A549 (cell line): ENCODE results near the gene LRRC2. TPM values are rescaled to one million over a fixed set of nuclear protein-coding genes. Genes with fewer than 3 reads are reported as not detected.

Experiments
- ATAC-seq, 2 experiments: fragments of 200-7000 bp in 1 of 2; fragments of >200 bp in 1 of 2; cut with Nextera tagmentation in 1 of 2; cut with Tn5 transposase in 1 of 2; 3 replicates each; pipeline versions ENCODE4 v1.8.0 to v1.9.1; 2018 to 2020; ENCODE audit warnings: mild to moderate bottlenecking in 1 of 2, moderate library complexity in 1 of 2
- CTCF ChIA-PET: fragments of 300-600 bp; sonication (Branson Sonifier 250); formaldehyde crosslinking; extraction: SDS; loops from one replicate; lab custom pipeline; 2021; ENCODE audit warnings: antibody characterized with exemption, inconsistent platforms; lab: Yijun Ruan, JAX
- POLR2A ChIA-PET: fragments of 350-600 bp; formaldehyde crosslinking; extraction: SDS; loops from one replicate; lab custom pipeline; 2021; ENCODE audit warnings: antibody characterized with exemption, inconsistent platforms; lab: Yijun Ruan, JAX
- DNase-seq, 2 experiments: peaks; one replicate each; pipeline versions ENCODE4 v3.0.0 to v3.0.0-alpha.2; 2011 to 2016; ENCODE audit warnings: low read depth in 1 of 2, low spot score in 1 of 2
- FAIRE-seq: peaks from 2 replicates; lab custom pipeline; 2011; peaks lifted over from hg19 to GRCh38; lab: Jason Lieb, UNC
- H3K27ac ChIP-seq, 2 experiments: fragments of >200 bp; sonication (Bioruptor Twin); formaldehyde crosslinking; 3 replicates each; pipeline ENCODE4 v1.5.1; 2016 to 2017
- H3K4me1 ChIP-seq: fragments of >200 bp; sonication (Bioruptor Twin); formaldehyde crosslinking; 3 replicates; pipeline ENCODE4 v1.6.1; 2016
- H3K4me2 ChIP-seq: fragments of >200 bp; sonication (Bioruptor Twin); formaldehyde crosslinking; 3 replicates; pipeline ENCODE4 v1.6.1; 2016
- H3K4me3 ChIP-seq: fragments of >200 bp; sonication (Bioruptor Twin); formaldehyde crosslinking; 3 replicates; pipeline ENCODE4 v1.5.1; 2016
- H3K9me3 ChIP-seq: fragments of >200 bp; sonication (Bioruptor Twin); formaldehyde crosslinking; 3 replicates; pipeline ENCODE4 v1.6.1; 2016
- CBX2 ChIP-seq: fragments of 200-600 bp; sonication (generic); IDR thresholded peaks from 2 replicates; pipeline ENCODE4 v1.6.1; 2016; ENCODE audit warnings: low read depth, mild to moderate bottlenecking, borderline replicate concordance
- CBX8 ChIP-seq: fragments of 200-600 bp; sonication (generic); IDR thresholded peaks from 2 replicates; pipeline ENCODE4 v1.6.1; 2016
- CHD2 ChIP-seq: fragments of 150-350 bp; IDR thresholded peaks from 2 replicates; pipeline ENCODE4 v1.6.1; 2014; ENCODE audit warnings: low read length; ENCODE audit not compliant: partially characterized antibody
- E2F6 ChIP-seq: IDR thresholded peaks from 2 replicates; pipeline ENCODE4 v1.6.1; 2012; ENCODE audit warnings: low read depth, borderline replicate concordance
- EHMT2 ChIP-seq: fragments of 200-600 bp; sonication (generic); IDR thresholded peaks from 2 replicates; pipeline ENCODE4 v1.6.1; 2016; ENCODE audit warnings: antibody characterized with exemption, low read depth, mild to moderate bottlenecking, moderate library complexity
- ELK1 ChIP-seq: fragments of 150-350 bp; IDR thresholded peaks from 2 replicates; pipeline ENCODE4 v1.6.1; 2014; ENCODE audit warnings: low read depth, mild to moderate bottlenecking, low read length
- ESRRA ChIP-seq: fragments of 150-350 bp; IDR thresholded peaks from 2 replicates; pipeline ENCODE4 v1.6.1; 2014; ENCODE audit warnings: mild to moderate bottlenecking, low read length, borderline replicate concordance
- FOSB ChIP-seq: fragments of 250-450 bp; sonication (Bioruptor Pico); IDR thresholded peaks from 2 replicates; pipeline ENCODE4 v1.5.0; 2020; ENCODE audit warnings: mild to moderate bottlenecking, moderate library complexity
- HEYL ChIP-seq: fragments of 250-450 bp; sonication (Bioruptor Pico); IDR thresholded peaks from 2 replicates; pipeline ENCODE4 v1.8.0; 2021; ENCODE audit warnings: mild to moderate bottlenecking, moderate library complexity
- HMGXB4 ChIP-seq: fragments of 250-450 bp; sonication (Bioruptor Pico); IDR thresholded peaks from 2 replicates; pipeline ENCODE4 v1.5.0; 2021; ENCODE audit warnings: mild to moderate bottlenecking, moderate library complexity, borderline replicate concordance
- HOXA7 ChIP-seq: fragments of 250-450 bp; sonication (Bioruptor Pico); IDR thresholded peaks from 2 replicates; pipeline ENCODE4 v1.5.0; 2020; ENCODE audit warnings: mild to moderate bottlenecking, moderate library complexity
- HOXB5 ChIP-seq: fragments of 250-450 bp; sonication (Bioruptor Pico); IDR thresholded peaks from 2 replicates; pipeline ENCODE4 v1.5.0; 2020; ENCODE audit warnings: mild to moderate bottlenecking, moderate library complexity
- JUN ChIP-seq, 2 experiments: fragments of >200 bp; sonication (Bioruptor Twin); formaldehyde crosslinking; IDR thresholded peaks; 2 replicates in 1 of 2; 3 replicates in 1 of 2; pipeline ENCODE4 v1.6.1; 2016 to 2017
- MYC ChIP-seq: IDR thresholded peaks from 2 replicates; pipeline ENCODE4 v1.6.1; 2012; ENCODE audit warnings: mild to moderate bottlenecking, inconsistent platforms, low read length, improper control_type of control experiment, borderline replicate concordance
- NFE2L2 ChIP-seq: fragments of 150-350 bp; conservative IDR thresholded peaks from 2 replicates; pipeline ENCODE4 v1.6.1; 2014; ENCODE audit warnings: low read length
- PHF8 ChIP-seq: fragments of 200-600 bp; sonication (generic); IDR thresholded peaks from 2 replicates; pipeline ENCODE4 v1.6.1; 2016; ENCODE audit warnings: low read depth, mild to moderate bottlenecking, antibody characterized with exemption, moderate library complexity, borderline replicate concordance
- POLR2A ChIP-seq: IDR thresholded peaks from 2 replicates; pipeline ENCODE4 v1.6.1; 2012; ENCODE audit warnings: mild to moderate bottlenecking, low read length
- REST ChIP-seq: fragments of 200-600 bp; sonication (generic); IDR thresholded peaks from 2 replicates; pipeline ENCODE4 v1.6.1; 2016; ENCODE audit warnings: antibody characterized with exemption, mild to moderate bottlenecking, moderate library complexity
- SMC3 ChIP-seq: fragments of >200 bp; sonication (Bioruptor Twin); formaldehyde crosslinking; IDR thresholded peaks from 3 replicates; pipeline ENCODE4 v1.6.1; 2018; ENCODE audit warnings: inconsistent platforms
- SREBF2 ChIP-seq: fragments of 450-650 bp; IDR thresholded peaks from 2 replicates; pipeline ENCODE4 v1.6.1; 2014; ENCODE audit warnings: mild to moderate bottlenecking, moderate library complexity
- ZNF302 ChIP-seq: fragments of 250-450 bp; sonication (Bioruptor Pico); IDR thresholded peaks from 2 replicates; pipeline ENCODE4 v1.9.0; 2021; ENCODE audit warnings: inconsistent platforms, mild to moderate bottlenecking, moderate library complexity
- WGBS: methylation state at CpG from one replicate; pipeline ENCODE4 v1.1.6; 2017; ENCODE audit errors: missing lambda C conversion rate; 5-methylcytosine and 5-hydroxymethylcytosine counted together
- polyA plus RNA-seq, 4 experiments: library from polyadenylated mRNA; depleted of rRNA in 3 of 4; stranded (reverse); fragments of >200 nt; fragmentation: RNase III in 1 of 4; extraction: RNeasy Plus Mini Kit Qiagen cat#74134 plus additional on column Dnase treatment in 1 of 4; gene quantifications; 2 replicates in 3 of 4; 3 replicates in 1 of 4; pipeline ENCODE4 v1.2.3, GENCODE V29; 2011 to 2017

The LRRC2 gene
- polyA plus RNA-seq, 2 of the 4 experiments (the other 2 are of a cell fraction), result not detected

- DNase-seq (no peak), FAIRE-seq (no peak), ATAC-seq (no peak)
- Histone ChIP-seq H3K27ac (no peak overlapping the region), H3K4me1 (no peaks in the 10 kb centered on the region), H3K4me3 (no peak overlapping the region)
- WGBS, result 73% methylated on average over 8 of the region's 8 CpGs
- CTCF ChIA-PET, result no interaction called here
- TF ChIP-seq E2F6 (no peak), FOSB (no peak), MYC (no peak), HOXB5 (no peak), HOXA7 (CRISPR knock-in tag) (no peak), ESRRA (no peak), HEYL (CRISPR knock-in tag) (no peak), SREBF2 (no peak), CHD2 (no peak)
- TF ChIP-seq, all 56 proteins: peak for 0
- no peaks in the 10 kb centered on the region for H3K9me3 ChIP-seq
- H3K4me2 ChIP-seq, result no peak overlapping the region
- POLR2A ChIA-PET, result no interaction called here
These were observed 29.8 kb upstream of the LRRC2 start for GRCh38 chr3:46595819-46596314.

GRCh38 chr3:46594723-46595122, 28.6 kb upstream of the LRRC2 start:
- 51% methylated on average over 4 of the region's 4 CpGs for WGBS

More at GRCh38 chr3:46594723-46595122, 28.6 kb upstream of the LRRC2 start:
- H3K4me2 ChIP-seq, result no peak overlapping the region
- DNase-seq, result no peak
- no peak for TF ChIP-seq ZNF302 (CRISPR knock-in tag)
- no peak for TF ChIP-seq HMGXB4 (CRISPR knock-in tag)
- no peak for TF ChIP-seq POLR2A
- TF ChIP-seq HOXA7 (CRISPR knock-in tag), result no peak
- no peak for TF ChIP-seq FOSB
- TF ChIP-seq JUN (IDR thresholded peaks at IDR 0.05), result no peak
- no peak for TF ChIP-seq MYC
- no peak for TF ChIP-seq ELK1
- TF ChIP-seq CBX2, result no peak
- no peak for TF ChIP-seq SREBF2
- TF ChIP-seq EHMT2, result no peak
- no peak for TF ChIP-seq NFE2L2
- no peak for TF ChIP-seq CBX8
- TF ChIP-seq REST, result no peak
- TF ChIP-seq PHF8, result no peak
- no peak for TF ChIP-seq SMC3
- no peak for TF ChIP-seq HEYL (CRISPR knock-in tag)
- ChIA-PET POLR2A (no interaction called here), CTCF (no interaction called here)
- no peaks in the 10 kb centered on the region for H3K9me3 ChIP-seq
- H3K4me3 ChIP-seq, result no peak overlapping the region
- H3K4me1 ChIP-seq, result no peaks in the 10 kb centered on the region
- no peak overlapping the region for H3K27ac ChIP-seq
- FAIRE-seq, result no peak
- no peak for ATAC-seq
